Ascending aorta (tissue), 2 donors: ENCODE data around the gene ZCCHC14. TPM values are rescaled to one million over a fixed set of nuclear protein-coding genes. Genes with fewer than 3 reads are reported as not detected.
A peak's percentile ranks its signal among the peaks of the same experiment; 100 is the strongest.
"Not testable (repeated sequence)": the region's sequence is repeated elsewhere in the genome, so short reads cannot be mapped to it uniquely, and the experiment has no call there.

Experiments used
- DNase-seq, 2 donors: peaks; one replicate each; pipeline ENCODE4 v3.0.0-alpha.2; 2019; ENCODE audit warnings: low spot score in 2 of 2
- H3K27ac ChIP-seq, 2 donors: fragments of 200-600 bp; sonication (generic); one replicate each; pipeline ENCODE4 v1.5.1; 2016 to 2017; ENCODE audit warnings: mild to moderate bottlenecking in 1 of 2
- H3K27me3 ChIP-seq: fragments of 200-600 bp; sonication (generic); one replicate; pipeline ENCODE4 v1.5.1; 2017
- H3K36me3 ChIP-seq, 2 donors: fragments of 200-600 bp; sonication (generic); one replicate each; pipeline ENCODE4 v1.5.1; 2016
- H3K4me1 ChIP-seq, 2 donors: fragments of 200-600 bp; sonication (generic); one replicate each; pipeline ENCODE4 v1.5.1; 2016 to 2017; ENCODE audit warnings: mild to moderate bottlenecking in 1 of 2
- H3K4me3 ChIP-seq, 2 donors: fragments of 200-600 bp; sonication (generic); one replicate each; pipeline ENCODE4 v1.5.1; 2016 to 2017; ENCODE audit warnings: mild to moderate bottlenecking in 1 of 2
- H3K9me3 ChIP-seq, 2 donors: fragments of 200-600 bp; sonication (generic); one replicate each; pipeline ENCODE4 v1.5.1; 2016
- CTCF ChIP-seq, 3 experiments: fragments of 200-600 bp in 2 of 3; fragments of 450-650 bp in 1 of 3; sonication (generic) in 2 of 3; IDR thresholded peaks; one replicate each; pipeline ENCODE4 v1.5.1; 2016 to 2019; ENCODE audit warnings: antibody characterized with exemption in 3 of 3, mild to moderate bottlenecking in 1 of 3, moderate library complexity in 1 of 3
- intact Hi-C: fragments of 100-400 bp; cut with DNase I; formaldehyde crosslinking; loops from one replicate; pipeline ENCODE4 v1.15.1; 2023
- total RNA-seq: library from RNA; depleted of rRNA; stranded (reverse); fragments of >200 nt; gene quantifications from one replicate; pipeline ENCODE4 v1.1.0, GENCODE V29; 2016

The ZCCHC14 gene
- total RNA-seq, 1 donor from 2014 or later, result 131 TPM

GRCh38 chr16:87492291-87492630 lies 563 bp downstream of the ZCCHC14 start:
- no peaks in the 10 kb centered on the region for H3K27me3 ChIP-seq
- no peaks in the 10 kb centered on the region for H3K36me3 ChIP-seq
- no peaks in the 10 kb centered on the region for H3K9me3 ChIP-seq
- peaks cover 11 to 29% of the 10 kb centered on the region in 2 donors for H3K4me1 ChIP-seq
- intact Hi-C loops, result loop anchor here (2.0 kb wide), 2 partner anchors 79 to 99 kb away; partner anchors contain the start of gene MAP1LC3B
- TF ChIP-seq CTCF (IDR thresholded peaks at IDR 0.05), result no peak
- no peak for DNase-seq
- peak overlapping the region; percentile 55 to 90 for H3K4me3 ChIP-seq
- peak overlapping the region in 1 of 2 donors; percentile 59 for H3K27ac ChIP-seq

GRCh38 chr16:87491522-87492290 lies 1.1 kb downstream of the ZCCHC14 start:
- H3K27ac ChIP-seq, result peak overlapping the region; percentile 21 to 72
- peak overlapping the region; percentile 57 to 90 for H3K4me3 ChIP-seq
- no peak for DNase-seq
- H3K4me1 ChIP-seq, result peaks cover 13 to 31% of the 10 kb centered on the region in 2 donors
- H3K36me3 ChIP-seq, result no peaks in the 10 kb centered on the region
- no peaks in the 10 kb centered on the region for H3K27me3 ChIP-seq
- H3K9me3 ChIP-seq, result no peaks in the 10 kb centered on the region
- peak in 1 of 3 experiments; percentile 17 for TF ChIP-seq CTCF (IDR thresholded peaks at IDR 0.05)
- intact Hi-C loops, result loop anchor here (2.0 kb wide), 3 partner anchors 15 to 99 kb away; partner anchors contain the start of gene MAP1LC3B

DNA sequence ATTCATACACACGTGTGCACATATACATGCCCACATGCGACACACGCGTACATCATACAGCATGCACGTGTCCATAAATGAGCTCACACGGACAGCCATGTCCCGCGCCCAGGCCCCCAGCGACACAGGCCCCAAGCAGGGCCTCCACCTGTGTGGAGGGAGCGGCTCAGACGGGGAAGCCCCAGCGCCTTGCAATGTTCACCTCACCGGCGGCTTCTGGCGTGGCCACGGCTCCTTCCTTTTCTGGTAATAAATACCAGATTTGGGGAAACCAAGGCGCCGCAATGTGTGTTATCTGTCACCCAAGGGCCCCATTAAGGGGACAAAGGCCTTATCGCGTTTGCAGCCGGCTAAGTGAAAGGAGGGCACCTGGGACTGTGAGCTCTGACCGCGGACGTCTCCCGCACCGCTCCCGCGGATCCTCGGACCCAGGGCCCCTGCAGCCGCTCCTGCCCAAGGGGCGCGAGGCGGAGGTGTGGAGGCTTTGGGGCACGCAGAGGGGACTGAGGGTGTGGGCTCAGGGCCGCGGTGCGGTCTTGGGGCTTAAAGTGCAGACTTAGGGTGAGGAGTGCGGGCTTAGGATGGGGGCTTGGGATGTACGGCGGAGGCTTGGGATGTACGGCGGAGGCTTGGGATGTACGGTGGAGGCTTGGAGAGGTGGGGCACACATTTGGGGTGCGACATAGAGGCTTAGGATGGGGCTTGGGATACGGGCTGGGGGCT lies 1.9 kb downstream of the ZCCHC14 start:
- H3K27ac ChIP-seq, result peak overlapping the region in 1 of 2 donors; percentile 72
- not testable (repeated sequence) for H3K27me3 ChIP-seq, DNase-seq, H3K9me3 ChIP-seq, H3K36me3 ChIP-seq
- peak overlapping the region; percentile 57 to 90 for H3K4me3 ChIP-seq
- intact Hi-C loops, result loop anchor here (2.0 kb wide), 1 partner anchor 14 kb away; no protein-coding TSS in a partner anchor
- H3K4me1 ChIP-seq, result peaks cover 13 to 37% of the 10 kb centered on the region in 2 donors

GRCh38 chr16:87490096-87490798 lies 2.6 kb downstream of the ZCCHC14 start:
- peaks cover 13 to 41% of the 10 kb centered on the region in 2 donors for H3K4me1 ChIP-seq
- H3K36me3 ChIP-seq, result no peaks in the 10 kb centered on the region
- DNase-seq, result no peak
- no peaks in the 10 kb centered on the region for H3K9me3 ChIP-seq
- H3K4me3 ChIP-seq, result peak overlapping the region; percentile 57 to 90
- H3K27ac ChIP-seq, result peak overlapping the region in 1 of 2 donors; percentile 72
- no peak for TF ChIP-seq CTCF (IDR thresholded peaks at IDR 0.05)
- intact Hi-C loops, result loop anchor here (2.0 kb wide), 1 partner anchor 13 kb away; no protein-coding TSS in a partner anchor
- no peaks in the 10 kb centered on the region for H3K27me3 ChIP-seq

DNA sequence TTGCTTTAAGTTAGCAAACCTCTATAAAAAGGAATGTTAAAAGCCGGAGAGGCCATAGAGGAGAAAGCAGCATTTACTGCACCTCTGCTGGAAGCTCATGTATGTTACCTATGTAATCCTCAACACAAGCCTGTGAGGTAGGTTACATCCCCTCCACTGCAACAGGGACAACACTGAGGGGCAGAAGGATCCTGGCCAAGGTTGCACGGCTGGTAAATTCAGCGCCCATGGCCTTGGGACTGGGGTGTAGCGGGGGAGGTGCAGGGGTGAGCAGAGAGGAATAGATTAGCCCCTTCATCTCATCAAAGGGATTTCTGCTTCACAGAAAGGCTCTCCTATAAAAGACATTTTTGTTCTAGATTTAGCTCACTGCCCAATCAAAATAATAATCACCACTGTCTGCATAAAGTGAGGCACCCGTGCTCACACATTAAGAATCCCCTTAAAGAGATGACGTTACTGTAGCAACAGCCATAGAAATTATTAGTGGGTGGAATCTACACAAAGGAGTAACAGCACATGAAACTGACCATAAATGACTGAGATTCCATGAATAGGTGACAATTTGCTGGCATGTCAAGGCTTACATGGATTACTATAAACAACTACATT lies 3.3 kb downstream of the ZCCHC14 start:
- Histone ChIP-seq H3K36me3 (no peaks in the 10 kb centered on the region), H3K27ac (peak overlapping the region in 1 of 2 donors; percentile 5), H3K4me1 (peaks cover 13 to 41% of the 10 kb centered on the region in 2 donors), H3K9me3 (no peaks in the 10 kb centered on the region), H3K27me3 (no peaks in the 10 kb centered on the region), H3K4me3 (peak overlapping the region; percentile 57 to 90)
- no peak for DNase-seq
- intact Hi-C loops, result loop anchor here (2.0 to 5.0 kb wide), 2 partner anchors 13 to 72 kb away; no protein-coding TSS in a partner anchor
- no peak for TF ChIP-seq CTCF (IDR thresholded peaks at IDR 0.05)

DNA sequence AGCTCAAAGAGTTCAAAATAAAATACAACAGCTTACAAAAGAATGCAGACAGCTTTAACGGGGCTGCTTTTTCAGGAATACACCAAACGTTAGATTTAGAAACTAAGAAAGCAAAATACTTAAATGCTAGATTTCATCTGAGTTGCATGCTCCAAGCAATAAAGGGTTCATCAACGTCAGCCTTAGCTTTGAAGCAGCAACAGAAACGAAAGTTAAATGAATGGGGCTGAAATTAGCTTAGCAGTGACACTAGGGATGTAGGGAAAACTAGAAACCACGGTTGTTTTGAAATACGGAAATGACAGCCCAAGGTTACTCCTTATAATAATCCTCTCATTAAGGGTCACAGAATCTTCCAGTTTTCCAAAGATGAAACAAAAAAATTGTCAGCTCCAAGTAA lies 3.9 kb downstream of the ZCCHC14 start:
- Histone ChIP-seq H3K4me1 (peaks cover 13 to 41% of the 10 kb centered on the region in 2 donors), H3K4me3 (peak overlapping the region in 1 of 2 donors; percentile 90)
- H3K9me3 ChIP-seq, H3K27me3 ChIP-seq, DNase-seq, H3K36me3 ChIP-seq, H3K27ac ChIP-seq: not testable (repeated sequence)
- intact Hi-C loops, result loop anchor here (1.0 to 5.0 kb wide), 2 partner anchors 19 to 72 kb away; no protein-coding TSS in a partner anchor
